Measurements from ENCODE around the gene EDC4. TPM values are rescaled to one million over a fixed set of nuclear protein-coding genes. Genes with fewer than 3 reads are reported as not detected.
A peak's percentile ranks its signal among the peaks of the same experiment; 100 is the strongest.

The EDC4 gene
- total and polyA plus RNA-seq, 2 of the 13 experiments (the other 11 are each of a cell fraction or from before 2014, with no cell fraction given): 51.4 to 59.1 TPM

DNA sequence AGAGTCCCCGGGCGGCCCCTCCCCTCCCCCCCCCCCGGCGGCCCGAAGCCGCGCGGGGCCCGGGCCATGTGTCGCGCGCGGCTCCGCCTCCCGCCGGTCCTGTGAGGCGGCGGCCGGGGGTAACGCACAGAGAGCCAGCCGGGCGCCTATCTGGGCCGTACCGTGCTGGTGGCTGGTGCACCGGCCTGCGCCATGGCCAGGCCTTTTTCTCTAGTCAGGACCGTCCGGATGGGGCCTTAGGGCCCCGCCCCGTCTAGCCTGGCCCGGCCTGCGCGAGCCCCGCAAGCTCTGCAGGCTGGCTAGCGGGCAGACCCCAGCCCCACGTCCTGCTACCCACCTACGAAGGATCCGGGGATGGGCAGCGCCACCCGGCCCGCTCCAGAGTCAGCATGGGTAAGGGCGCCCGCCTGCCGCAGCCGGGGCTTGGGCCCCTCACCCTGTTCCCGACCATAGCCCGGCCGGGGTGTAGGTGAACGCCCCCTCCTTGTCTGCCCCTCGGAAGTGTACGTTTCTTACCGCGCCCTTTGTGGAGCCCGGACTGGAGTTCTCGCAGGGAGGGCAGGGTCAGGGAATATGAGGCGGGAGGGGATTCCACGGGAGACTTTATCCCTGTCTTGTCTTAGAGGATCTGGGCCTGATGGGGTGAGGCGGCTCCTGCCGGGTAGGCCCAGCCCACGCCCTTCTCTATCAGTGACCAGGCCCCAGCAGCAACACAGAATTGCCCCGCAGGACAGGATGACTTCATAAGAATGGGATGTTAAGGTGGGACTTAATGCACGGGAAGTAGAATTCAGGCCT lies 25.6 kb upstream of the EDC4 start, which contains the start of gene CENPT (continued):
- TF ChIP-seq, protein P1, sequence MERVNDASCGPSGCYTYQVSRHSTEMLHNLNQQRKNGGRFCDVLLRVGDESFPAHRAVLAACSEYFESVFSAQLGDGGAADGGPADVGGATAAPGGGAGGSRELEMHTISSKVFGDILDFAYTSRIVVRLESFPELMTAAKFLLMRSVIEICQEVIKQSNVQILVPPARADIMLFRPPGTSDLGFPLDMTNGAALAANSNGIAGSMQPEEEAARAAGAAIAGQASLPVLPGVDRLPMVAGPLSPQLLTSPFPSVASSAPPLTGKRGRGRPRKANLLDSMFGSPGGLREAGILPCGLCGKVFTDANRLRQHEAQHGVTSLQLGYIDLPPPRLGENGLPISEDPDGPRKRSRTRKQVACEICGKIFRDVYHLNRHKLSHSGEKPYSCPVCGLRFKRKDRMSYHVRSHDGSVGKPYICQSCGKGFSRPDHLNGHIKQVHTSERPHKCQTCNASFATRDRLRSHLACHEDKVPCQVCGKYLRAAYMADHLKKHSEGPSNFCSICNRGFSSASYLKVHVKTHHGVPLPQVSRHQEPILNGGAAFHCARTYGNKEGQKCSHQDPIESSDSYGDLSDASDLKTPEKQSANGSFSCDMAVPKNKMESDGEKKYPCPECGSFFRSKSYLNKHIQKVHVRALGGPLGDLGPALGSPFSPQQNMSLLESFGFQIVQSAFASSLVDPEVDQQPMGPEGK (CRISPR knock-in tag; IDR thresholded peaks at IDR 0.05): peak; percentile 31; the same call in 1 of the 2 replicates
- no peak for TF ChIP-seq CENPT (CRISPR knock-in tag; IDR thresholded peaks at IDR 0.05; ENCODE audit: low read depth)
- 0 out of 2 replicates have a peak, but pooled peaks have one; percentile 5 for TF ChIP-seq ZNF441 (CRISPR knock-in tag; IDR thresholded peaks at IDR 0.05; ENCODE audit: borderline replicate concordance)
- TF ChIP-seq U2AF2 (IDR thresholded peaks at IDR 0.05; ENCODE audit: low read depth, low read length): no peak
- no peak; the same call in 1 of the 2 replicates for TF ChIP-seq ZNF431 (CRISPR knock-in tag; IDR thresholded peaks at IDR 0.05; ENCODE audit: borderline replicate concordance, low read depth)
- no peak for TF ChIP-seq NCOA1 (CRISPR knock-in tag; IDR thresholded peaks at IDR 0.05)
- TF ChIP-seq XBP1 (CRISPR knock-in tag; IDR thresholded peaks at IDR 0.05): no peak
- TF ChIP-seq, protein P2, sequence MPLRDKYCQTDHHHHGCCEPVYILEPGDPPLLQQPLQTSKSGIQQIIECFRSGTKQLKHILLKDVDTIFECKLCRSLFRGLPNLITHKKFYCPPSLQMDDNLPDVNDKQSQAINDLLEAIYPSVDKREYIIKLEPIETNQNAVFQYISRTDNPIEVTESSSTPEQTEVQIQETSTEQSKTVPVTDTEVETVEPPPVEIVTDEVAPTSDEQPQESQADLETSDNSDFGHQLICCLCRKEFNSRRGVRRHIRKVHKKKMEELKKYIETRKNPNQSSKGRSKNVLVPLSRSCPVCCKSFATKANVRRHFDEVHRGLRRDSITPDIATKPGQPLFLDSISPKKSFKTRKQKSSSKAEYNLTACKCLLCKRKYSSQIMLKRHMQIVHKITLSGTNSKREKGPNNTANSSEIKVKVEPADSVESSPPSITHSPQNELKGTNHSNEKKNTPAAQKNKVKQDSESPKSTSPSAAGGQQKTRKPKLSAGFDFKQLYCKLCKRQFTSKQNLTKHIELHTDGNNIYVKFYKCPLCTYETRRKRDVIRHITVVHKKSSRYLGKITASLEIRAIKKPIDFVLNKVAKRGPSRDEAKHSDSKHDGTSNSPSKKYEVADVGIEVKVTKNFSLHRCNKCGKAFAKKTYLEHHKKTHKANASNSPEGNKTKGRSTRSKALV (CRISPR knock-in tag; IDR thresholded peaks at IDR 0.05): no peak
- TF ChIP-seq, protein P3, sequence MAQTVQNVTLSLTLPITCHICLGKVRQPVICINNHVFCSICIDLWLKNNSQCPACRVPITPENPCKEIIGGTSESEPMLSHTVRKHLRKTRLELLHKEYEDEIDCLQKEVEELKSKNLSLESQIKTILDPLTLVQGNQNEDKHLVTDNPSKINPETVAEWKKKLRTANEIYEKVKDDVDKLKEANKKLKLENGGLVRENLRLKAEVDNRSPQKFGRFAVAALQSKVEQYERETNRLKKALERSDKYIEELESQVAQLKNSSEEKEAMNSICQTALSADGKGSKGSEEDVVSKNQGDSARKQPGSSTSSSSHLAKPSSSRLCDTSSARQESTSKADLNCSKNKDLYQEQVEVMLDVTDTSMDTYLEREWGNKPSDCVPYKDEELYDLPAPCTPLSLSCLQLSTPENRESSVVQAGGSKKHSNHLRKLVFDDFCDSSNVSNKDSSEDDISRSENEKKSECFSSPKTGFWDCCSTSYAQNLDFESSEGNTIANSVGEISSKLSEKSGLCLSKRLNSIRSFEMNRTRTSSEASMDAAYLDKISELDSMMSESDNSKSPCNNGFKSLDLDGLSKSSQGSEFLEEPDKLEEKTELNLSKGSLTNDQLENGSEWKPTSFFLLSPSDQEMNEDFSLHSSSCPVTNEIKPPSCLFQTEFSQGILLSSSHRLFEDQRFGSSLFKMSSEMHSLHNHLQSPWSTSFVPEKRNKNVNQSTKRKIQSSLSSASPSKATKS (CRISPR knock-in tag; IDR thresholded peaks at IDR 0.05): no peak
- TF ChIP-seq HNRNPL (IDR thresholded peaks at IDR 0.05; ENCODE audit: low read depth, low read length): 0 out of 2 replicates have a peak, but pooled peaks have one; percentile 40
- 0 out of 2 replicates have a peak, but pooled peaks have one; percentile 44 for TF ChIP-seq ZFYVE20 (CRISPR knock-in tag; IDR thresholded peaks at IDR 0.05; ENCODE audit: borderline replicate concordance, low read depth)
- TF ChIP-seq, protein P4, sequence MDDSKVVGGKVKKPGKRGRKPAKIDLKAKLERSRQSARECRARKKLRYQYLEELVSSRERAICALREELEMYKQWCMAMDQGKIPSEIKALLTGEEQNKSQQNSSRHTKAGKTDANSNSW (CRISPR knock-in tag; IDR thresholded peaks at IDR 0.05; ENCODE audit: borderline replicate concordance): no peak
- TF ChIP-seq ARNT (IDR thresholded peaks at IDR 0.05): no peak
- no peak for TF ChIP-seq ZNF34 (CRISPR knock-in tag; IDR thresholded peaks at IDR 0.05; ENCODE audit: borderline replicate concordance)
- no peak for TF ChIP-seq ZNF737 (CRISPR knock-in tag; IDR thresholded peaks at IDR 0.05; ENCODE audit: borderline replicate concordance)
- no peak for TF ChIP-seq GZF1 (CRISPR knock-in tag; IDR thresholded peaks at IDR 0.05)
- no peak for TF ChIP-seq ZNF749 (CRISPR knock-in tag; IDR thresholded peaks at IDR 0.05; ENCODE audit: borderline replicate concordance)
- no peak for TF ChIP-seq ZNF232 (CRISPR knock-in tag; IDR thresholded peaks at IDR 0.05; ENCODE audit: borderline replicate concordance)
- TF ChIP-seq, protein P5, sequence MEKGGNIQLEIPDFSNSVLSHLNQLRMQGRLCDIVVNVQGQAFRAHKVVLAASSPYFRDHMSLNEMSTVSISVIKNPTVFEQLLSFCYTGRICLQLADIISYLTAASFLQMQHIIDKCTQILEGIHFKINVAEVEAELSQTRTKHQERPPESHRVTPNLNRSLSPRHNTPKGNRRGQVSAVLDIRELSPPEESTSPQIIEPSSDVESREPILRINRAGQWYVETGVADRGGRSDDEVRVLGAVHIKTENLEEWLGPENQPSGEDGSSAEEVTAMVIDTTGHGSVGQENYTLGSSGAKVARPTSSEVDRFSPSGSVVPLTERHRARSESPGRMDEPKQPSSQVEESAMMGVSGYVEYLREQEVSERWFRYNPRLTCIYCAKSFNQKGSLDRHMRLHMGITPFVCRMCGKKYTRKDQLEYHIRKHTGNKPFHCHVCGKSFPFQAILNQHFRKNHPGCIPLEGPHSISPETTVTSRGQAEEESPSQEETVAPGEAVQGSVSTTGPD (CRISPR knock-in tag; IDR thresholded peaks at IDR 0.05): no peak
- no peak for TF ChIP-seq NFE2L1 (CRISPR knock-in tag; IDR thresholded peaks at IDR 0.05; ENCODE audit: borderline replicate concordance)
